RWPE1 (cell line): ENCODE data around the gene AMDHD1.

Experiments
- CTCF ChIA-PET: fragments of 350-600 bp; sonication (Branson Sonifier 250); formaldehyde crosslinking; extraction: SDS; loops from one replicate; lab custom pipeline; 2021; lab: Yijun Ruan, JAX
- POLR2A ChIA-PET: fragments of 400-600 bp; formaldehyde crosslinking; extraction: SDS; loops from one replicate; lab custom pipeline; 2020; ENCODE audit warnings: antibody characterized with exemption; ENCODE audit not compliant: low non-redundant PET; lab: Yijun Ruan, JAX
- DNase-seq: peaks from one replicate; pipeline ENCODE4 v3.0.0; 2012; ENCODE audit warnings: low spot score
- H3K27ac ChIP-seq: fragments of 450-650 bp; 2 replicates; pipeline ENCODE4 v1.5.1; 2017
- TF ChIP-seq, protein P1 (sequence below): fragments of 450-650 bp; conservative IDR thresholded peaks from 2 replicates; pipeline ENCODE4 v1.5.1; 2017; ENCODE audit warnings: low read depth, mild to moderate bottlenecking

The AMDHD1 gene

DNA sequence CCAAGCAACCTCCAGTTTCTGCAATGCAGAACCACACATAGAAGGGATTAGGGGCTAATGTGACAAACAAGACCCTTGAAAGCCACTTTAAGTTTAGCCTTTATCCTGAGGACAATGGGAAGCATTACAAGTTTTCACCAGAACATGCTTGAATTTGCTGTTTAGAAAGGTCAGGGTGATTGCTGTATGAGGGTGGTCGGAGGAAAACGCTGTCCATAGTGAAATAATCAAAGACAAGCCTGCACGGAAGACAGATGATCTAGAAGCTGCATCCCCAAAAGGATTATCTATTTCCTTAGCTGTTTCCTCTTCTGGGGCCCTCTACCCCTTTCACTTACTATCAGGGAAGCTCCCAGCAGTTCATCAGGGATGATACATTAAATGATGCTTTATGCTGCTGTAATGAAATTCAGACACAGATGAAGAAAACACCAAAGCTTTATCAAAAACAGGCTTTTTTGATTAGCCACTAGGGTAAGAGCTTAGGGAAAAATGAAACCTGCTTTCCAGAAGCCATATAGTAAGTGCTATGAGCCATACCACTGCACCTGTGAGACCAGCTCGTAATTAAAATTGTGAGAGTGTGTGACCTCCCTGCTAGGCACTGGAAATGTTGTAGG, 46.5 kb downstream of the AMDHD1 start:
- H3K27ac ChIP-seq: no peak overlapping the region
- ChIA-PET CTCF (interaction anchor here (0.6 to 1.4 kb wide), 3 partner anchors 31 to 578 kb away, joined by 3 to 4 read pairs (median 3); partner anchors contain the start of gene CCDC38), POLR2A (no interaction called here)
- TF ChIP-seq, protein P1, sequence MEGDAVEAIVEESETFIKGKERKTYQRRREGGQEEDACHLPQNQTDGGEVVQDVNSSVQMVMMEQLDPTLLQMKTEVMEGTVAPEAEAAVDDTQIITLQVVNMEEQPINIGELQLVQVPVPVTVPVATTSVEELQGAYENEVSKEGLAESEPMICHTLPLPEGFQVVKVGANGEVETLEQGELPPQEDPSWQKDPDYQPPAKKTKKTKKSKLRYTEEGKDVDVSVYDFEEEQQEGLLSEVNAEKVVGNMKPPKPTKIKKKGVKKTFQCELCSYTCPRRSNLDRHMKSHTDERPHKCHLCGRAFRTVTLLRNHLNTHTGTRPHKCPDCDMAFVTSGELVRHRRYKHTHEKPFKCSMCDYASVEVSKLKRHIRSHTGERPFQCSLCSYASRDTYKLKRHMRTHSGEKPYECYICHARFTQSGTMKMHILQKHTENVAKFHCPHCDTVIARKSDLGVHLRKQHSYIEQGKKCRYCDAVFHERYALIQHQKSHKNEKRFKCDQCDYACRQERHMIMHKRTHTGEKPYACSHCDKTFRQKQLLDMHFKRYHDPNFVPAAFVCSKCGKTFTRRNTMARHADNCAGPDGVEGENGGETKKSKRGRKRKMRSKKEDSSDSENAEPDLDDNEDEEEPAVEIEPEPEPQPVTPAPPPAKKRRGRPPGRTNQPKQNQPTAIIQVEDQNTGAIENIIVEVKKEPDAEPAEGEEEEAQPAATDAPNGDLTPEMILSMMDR: no peak
- DNase-seq: no peak

DNA sequence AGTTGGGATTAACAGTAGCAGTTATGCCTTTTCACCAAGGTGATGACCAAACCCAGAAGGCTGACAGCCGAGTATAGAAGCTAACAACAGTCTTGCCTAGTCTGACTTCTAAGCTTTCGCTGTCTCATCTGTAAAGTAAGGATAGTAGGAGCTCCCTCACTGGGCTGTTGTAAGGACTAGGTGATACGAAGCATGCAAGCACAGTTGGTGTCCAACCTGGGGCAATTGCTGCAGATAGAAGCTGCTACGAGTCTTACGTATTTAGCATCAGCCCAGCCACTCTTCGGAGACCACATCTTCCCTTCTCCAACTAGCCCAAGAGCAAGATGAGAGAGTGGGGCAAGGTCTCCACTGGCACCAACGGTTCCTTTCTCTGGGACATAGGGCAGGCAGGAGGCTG, 47.0 kb downstream of the AMDHD1 start:
- POLR2A ChIA-PET: no interaction called here

DNA sequence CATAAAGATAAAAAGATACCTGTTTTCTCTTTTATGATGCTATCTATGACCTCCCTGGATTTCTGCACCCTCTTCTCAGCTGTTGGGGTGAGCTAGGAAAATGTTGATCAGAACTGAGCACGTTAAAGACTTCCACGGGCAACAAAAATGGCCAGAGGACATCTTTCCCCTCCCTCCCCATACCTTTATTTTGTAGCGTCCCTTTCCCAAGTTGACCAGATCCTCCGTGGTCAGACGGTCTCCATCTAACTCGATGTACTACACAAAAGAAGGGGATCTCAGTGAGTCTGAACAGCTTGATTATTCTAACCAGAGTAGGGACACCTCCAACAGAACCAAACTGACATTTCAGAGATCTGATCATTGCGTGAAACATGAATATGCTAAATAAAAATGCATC, 50.8 kb downstream of the AMDHD1 start:
- no peak overlapping the region for H3K27ac ChIP-seq
- no peak for DNase-seq
- TF ChIP-seq, protein P1: no peak
- ChIA-PET POLR2A (no interaction called here), CTCF (no interaction called here)

More for the DNA sequence above, 47.0 kb downstream of the AMDHD1 start:
- TF ChIP-seq, protein P1: no peak
- no peak for DNase-seq
- no peak overlapping the region for H3K27ac ChIP-seq
- CTCF ChIA-PET: interaction anchor here (0.7 to 1.4 kb wide), 2 partner anchors 31 to 47 kb away, joined by 3 read pairs; partner anchors contain the start of gene CCDC38

DNA sequence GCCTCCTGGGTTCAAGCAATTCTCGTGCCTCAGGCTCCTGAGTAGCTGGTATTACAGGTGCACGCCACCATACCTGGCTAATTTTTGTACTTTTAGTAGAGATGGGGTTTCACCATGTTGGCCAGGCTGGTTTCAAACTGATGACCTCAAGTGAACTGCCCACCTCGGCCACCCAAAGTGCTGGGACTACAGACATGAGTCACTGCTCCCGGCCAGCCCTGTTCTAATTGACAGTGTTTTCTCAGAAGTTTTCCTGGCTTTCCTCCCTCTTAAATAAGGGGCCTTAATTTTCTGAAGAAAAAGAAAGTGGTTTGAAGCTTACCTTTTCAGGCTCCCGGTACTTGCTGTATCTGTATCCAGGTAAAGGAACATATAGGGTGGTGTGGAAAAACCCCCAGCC, 51.3 kb downstream of the AMDHD1 start:
- TF ChIP-seq, protein P1: no peak

DNA sequence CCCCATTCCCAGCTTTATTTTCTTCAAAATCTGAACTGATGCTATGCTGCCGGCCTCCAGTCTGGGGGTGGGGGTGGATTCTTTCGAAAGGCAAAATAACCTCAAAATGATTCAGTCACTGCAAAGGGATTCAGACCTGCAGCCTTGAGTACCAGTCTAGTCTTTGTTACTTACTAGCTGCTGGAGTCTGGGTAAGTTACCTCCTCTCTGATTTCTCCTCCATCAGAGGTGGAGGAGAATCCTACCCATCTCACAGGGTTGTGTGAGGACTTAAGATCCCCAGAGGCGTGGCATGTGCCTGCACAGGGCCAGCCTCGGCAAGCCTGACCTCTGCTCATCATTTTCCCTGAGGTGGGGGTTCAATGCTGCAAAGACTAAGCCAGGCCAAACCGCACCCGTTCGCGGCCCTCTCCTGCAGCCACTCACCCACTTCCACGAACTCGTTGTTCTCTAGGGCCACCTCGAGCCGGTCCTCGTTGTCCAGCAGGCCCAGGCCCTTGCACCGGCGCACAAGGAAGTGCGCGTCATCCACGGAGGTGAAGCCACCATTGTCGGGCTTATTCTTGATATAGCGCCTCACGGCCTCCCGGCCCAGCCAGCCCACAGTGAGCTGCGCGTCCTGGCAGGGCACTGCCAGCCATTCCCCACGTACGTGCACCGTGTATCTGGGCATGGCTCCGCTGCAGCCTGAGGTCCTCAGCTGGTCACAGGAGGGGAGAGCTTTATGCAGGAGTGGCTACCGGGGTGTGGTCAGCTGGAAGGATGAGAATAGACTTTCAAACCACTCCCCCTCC, 52.3 kb downstream of the AMDHD1 start:
- no peak for DNase-seq
- ChIA-PET CTCF (interaction anchor here (0.7 kb wide), 1 partner anchor 51 kb away, joined by 3 read pairs; no protein-coding TSS in a partner anchor), POLR2A (no interaction called here)
- H3K27ac ChIP-seq: no peak overlapping the region
- TF ChIP-seq, protein P1: no peak

More for the DNA sequence above, 51.3 kb downstream of the AMDHD1 start:
- ChIA-PET CTCF (interaction anchor here (0.7 kb wide), 1 partner anchor 50 kb away, joined by 3 read pairs; no protein-coding TSS in a partner anchor), POLR2A (no interaction called here)
- no peak overlapping the region for H3K27ac ChIP-seq
- DNase-seq: no peak

DNA sequence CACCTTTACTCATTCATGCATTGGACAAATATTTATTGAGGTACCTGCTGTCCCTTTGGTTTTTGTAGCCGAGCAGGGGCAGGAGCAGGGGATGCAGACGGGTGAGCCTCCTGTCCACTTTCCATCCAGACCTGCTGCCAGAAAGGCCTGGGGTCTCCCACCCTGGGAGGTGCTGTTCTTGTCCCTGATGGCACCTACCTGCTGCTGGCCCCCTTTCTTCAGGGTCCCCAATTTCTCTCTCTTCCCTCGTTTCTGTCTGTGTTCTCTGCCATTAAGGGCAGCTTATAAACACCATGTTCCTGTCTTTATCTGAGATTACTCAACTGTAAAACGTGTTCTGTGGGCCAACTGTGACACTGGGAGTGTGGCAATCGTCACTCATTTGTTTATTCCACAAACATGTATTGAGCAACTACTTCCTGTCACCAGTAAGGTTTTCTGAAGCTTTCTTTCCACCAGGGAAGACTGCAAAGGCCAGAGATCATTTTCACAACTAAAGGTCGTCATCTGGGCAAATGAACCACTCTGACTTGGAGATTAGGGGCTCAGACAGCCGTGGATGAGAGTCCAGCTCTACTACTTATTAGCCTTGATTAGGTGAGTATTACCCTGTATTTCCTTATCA, 53.0 kb downstream of the AMDHD1 start, which contains the start of gene HAL:
Gene HAL (minus strand): TSS at position 311 of the 625 bp plus-strand sequence. CDS start 434 bp downstream, outside the sequence.
- TF ChIP-seq, protein P1: no peak
- H3K27ac ChIP-seq: no peak within 1 kb of the TSS
- no peak for DNase-seq
- ChIA-PET POLR2A (no interaction called here), CTCF (interaction anchor here (0.6 kb wide), 1 partner anchor 222 kb away, joined by 3 read pairs; no protein-coding TSS in a partner anchor)
